ENCODE results near the gene FGF21. TPM values are rescaled to one million over a fixed set of nuclear protein-coding genes. Genes with fewer than 3 reads are reported as not detected.
A peak's percentile ranks its signal among the peaks of the same experiment; 100 is the strongest.
"Not testable (repeated sequence)": the region's sequence is repeated elsewhere in the genome, so short reads cannot be mapped to it uniquely, and the experiment has no call there.

Gene FGF21
- total RNA-seq, 1 donor from 2014 or later = not detected

DNA sequence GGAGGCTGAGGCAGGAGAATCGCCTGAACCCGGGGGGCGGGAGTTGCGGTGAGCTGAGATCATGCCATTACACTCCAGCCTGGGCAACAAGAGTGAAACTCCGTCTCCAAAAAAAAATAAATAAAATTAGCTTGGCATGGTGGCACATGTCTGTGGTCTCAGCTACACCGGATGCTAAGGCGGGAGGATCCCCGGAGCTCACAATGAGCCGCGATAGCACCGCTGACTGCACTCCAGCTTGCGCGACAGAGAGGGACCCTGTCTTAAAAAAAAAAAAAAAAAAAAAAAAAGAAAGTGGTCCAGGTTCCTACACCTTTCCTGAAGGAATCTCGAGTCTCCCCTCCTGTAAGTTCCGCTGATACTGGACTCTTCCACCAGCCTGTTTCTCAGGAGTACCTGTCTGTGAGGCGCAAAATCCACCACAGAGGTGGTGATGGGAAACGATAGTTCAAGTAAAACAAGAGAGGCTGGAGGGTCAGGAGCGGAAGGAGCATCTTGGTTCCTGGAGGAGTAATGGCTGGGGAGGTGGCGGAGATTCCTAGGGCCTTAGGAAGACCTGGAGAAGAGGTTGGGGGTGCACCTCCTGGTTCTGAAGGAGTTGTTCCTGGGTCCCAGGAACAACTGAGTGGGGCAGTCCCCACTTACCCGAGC lies 3.4 kb upstream of the FGF21 start:
- peak; percentile 26 for ATAC-seq

DNA sequence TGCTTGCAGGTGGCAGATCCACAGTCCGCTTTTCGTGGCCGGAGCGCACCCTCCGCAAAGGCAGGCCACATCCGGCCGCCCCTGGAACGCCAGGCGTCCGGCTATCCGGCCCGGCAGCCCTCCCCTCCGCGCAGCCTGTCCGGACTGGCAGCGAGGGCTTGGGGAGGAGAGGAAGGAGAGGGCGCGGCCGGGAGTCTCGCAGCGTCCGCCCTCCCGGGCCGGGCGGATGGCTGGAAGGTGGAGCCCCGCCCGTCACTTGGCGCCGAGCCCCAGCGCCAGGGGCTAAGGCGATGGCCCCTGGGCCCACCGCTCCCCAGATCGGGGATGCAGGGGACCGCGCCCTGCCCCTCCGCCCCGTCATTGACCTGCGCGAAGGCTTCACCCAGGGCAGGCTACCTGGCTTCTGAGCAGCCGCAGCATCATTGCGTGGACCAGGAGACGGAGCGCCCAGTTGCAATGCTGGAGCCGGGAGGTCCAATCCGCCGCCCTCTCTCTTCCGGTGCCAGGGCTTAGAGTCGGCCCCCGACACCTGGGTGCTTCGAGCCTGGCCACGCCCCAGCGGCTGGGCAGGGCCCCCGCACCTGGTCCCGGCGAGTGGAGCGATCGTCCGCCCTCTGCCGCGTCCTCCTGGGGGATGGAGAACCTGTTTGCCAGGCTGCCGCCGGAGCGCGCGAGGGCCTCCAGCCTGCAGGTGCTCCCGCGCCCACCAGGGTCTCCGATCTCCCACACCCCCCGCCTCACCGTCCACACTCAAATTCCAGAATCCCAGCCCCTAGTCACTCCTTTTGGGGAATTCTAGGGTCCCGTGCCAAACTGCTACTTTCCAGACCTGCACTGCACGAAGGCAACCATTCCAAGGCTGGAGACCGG lies 2.6 kb upstream of the FGF21 start, which contains the start of gene FUT1:
Gene FUT1 (minus strand): TSS at position 146 of the 870 bp plus-strand sequence. CDS start 1,360 bp downstream, outside the sequence.
- peak; percentile 89 for ATAC-seq

DNA sequence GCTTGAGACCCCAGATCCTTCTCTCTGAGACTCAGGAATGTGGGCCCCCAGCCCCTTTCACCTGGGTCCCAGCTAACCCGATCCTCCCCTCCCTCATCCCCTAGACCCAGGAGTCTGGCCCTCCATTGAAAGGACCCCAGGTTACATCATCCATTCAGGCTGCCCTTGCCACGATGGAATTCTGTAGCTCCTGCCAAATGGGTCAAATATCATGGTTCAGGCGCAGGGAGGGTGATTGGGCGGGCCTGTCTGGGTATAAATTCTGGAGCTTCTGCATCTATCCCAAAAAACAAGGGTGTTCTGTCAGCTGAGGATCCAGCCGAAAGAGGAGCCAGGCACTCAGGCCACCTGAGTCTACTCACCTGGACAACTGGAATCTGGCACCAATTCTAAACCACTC lies 463 bp downstream of the FGF21 start:
- no peak for ATAC-seq

DNA sequence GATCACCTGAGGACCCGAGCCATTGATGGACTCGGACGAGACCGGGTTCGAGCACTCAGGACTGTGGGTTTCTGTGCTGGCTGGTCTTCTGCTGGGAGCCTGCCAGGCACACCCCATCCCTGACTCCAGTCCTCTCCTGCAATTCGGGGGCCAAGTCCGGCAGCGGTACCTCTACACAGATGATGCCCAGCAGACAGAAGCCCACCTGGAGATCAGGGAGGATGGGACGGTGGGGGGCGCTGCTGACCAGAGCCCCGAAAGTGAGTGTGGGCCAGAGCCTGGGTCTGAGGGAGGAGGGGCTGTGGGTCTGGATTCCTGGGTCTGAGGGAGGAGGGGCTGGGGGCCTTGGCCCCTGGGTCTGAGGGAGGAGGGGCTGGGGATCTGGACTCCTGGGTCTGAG lies 888 bp downstream of the FGF21 start:
- no peak for ATAC-seq

DNA sequence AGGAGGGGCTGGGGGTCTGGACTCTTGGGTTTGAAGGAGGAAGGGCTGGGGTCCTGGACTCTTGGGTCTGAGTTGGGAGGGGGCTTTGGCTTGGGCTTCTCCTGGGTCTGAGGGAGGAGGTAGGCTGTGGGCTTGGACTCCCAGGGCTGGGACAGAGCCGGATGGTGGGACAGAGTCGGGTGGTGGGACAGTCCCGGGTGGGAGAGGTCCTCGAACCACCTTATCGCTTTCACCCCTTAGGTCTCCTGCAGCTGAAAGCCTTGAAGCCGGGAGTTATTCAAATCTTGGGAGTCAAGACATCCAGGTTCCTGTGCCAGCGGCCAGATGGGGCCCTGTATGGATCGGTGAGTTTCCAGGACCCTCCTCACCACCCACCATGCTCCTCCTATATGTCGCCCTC lies 1.4 kb downstream of the FGF21 start:
- no peak for ATAC-seq

DNA sequence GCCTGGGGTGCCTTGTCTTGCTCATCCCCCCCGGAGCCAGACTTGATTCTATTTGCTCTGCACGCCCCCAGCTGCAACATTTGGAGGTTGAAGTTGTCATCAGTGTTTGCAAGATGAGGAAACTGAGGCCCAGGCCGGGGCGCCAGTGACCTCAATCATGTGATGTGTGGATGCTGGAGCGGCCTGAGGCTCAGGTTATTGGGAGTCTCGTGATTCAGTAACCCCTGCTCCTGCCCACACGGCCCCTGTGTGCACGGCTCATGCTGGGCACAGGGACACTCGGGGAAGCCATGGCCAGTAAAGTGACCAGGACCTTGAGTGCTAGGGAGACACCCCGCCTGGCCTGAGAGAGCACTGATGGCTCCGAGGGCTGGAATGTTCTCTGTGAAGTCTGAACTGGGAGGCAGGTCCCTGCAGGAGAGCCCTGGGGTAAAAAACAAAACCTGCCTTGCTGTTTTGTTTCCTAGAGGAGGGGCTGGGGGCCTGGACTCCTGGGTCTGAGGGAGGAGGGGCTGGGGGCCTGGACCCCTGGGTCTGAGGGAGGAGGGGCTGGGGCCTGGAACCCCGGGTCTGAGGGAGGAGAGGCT lies 1.9 kb downstream of the FGF21 start:
- no peak for ATAC-seq

DNA sequence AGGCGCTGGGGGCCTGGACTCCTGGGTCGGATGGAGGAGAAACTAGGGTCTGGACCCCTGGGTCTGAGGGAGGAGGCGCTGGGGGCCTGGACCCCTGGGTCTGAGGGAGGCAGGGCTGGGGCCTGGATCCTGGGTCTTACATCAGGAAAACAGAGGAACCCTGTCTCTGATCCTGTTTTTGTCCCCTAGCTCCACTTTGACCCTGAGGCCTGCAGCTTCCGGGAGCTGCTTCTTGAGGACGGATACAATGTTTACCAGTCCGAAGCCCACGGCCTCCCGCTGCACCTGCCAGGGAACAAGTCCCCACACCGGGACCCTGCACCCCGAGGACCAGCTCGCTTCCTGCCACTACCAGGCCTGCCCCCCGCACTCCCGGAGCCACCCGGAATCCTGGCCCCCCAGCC lies 2.4 kb downstream of the FGF21 start:
- no peak for ATAC-seq

DNA sequence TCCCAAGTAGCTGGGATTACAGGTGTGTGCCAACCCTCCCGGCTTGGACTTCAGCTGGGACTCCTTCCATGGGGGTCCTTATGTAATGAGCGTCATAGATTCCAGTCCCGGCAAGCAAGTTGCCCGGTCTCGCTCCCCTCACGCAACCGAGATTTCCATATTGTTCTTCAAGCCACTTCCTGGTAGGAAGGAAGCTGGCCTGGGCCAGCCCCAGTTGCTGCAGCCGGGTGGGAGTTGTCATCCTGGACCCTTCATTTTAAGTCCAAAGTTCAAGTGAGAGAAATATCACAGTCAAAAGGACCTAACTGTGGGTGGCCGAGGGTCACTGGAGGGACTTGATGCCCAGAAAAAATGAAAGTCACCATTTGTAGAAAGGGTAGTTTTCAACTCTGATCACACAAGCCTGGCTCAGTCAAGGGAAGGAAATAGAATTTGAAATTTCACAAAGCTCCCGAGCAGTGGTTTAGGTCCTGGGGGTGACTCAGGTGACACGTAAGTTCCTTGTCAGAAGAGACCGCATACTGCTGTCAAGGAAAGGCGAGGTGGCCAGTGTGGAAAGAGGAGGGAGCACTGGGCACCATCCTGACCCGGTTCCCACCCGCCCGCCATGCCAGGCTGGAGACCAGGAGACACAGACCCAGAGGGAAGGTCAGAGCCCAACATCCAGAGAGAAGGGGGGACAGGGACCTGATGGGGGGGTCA lies 5.3 kb downstream of the FGF21 start:
- ATAC-seq = peak; percentile 50

DNA sequence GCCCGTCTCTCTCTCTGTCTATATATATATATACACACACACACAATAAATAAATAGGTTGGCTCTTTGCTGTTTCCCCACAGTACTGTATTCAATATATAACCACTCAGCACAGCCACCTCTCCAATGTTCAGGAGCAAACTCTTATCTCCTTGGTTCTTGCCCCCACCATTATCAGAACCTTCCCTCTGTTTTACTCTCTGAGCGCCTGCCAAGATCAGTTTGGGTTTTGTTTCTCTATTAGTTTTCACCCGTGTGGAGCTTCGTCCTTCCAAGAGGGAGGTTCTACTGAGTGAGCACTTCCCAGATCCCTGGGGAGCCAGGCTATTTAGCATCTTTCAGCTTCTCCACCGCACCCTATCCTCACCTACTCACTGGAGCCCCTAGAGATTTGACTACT lies 10.5 kb downstream of the FGF21 start:
- ATAC-seq = not testable (repeated sequence)

DNA sequence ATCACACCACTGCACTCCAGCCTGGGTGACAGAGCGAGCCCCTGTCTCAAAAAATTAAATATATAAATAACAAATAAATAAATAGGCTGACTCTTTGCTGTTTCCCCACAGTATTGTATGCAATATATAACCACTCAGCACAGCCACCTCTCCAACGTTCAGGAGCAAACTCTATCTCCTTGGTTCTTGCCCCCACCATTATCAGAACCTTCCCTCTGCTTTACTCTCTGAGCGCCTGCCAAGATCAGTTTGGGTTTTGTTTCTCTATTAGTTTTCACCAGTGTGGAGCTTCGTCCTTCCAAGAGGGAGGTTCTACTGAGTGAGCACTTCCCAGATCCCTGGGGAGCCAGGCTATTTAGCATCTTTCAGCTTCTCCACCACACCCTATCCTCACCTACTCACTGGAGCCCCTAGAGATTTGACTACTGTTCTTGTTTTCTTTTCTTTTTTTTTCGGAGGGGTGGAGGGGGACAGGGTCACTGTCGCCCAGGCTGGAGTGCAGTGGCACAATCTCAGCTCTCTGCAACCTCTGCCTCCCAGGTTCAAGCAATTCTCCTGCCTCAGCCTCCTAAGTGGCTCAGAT lies 12.9 kb downstream of the FGF21 start:
- not testable (repeated sequence) for ATAC-seq

DNA sequence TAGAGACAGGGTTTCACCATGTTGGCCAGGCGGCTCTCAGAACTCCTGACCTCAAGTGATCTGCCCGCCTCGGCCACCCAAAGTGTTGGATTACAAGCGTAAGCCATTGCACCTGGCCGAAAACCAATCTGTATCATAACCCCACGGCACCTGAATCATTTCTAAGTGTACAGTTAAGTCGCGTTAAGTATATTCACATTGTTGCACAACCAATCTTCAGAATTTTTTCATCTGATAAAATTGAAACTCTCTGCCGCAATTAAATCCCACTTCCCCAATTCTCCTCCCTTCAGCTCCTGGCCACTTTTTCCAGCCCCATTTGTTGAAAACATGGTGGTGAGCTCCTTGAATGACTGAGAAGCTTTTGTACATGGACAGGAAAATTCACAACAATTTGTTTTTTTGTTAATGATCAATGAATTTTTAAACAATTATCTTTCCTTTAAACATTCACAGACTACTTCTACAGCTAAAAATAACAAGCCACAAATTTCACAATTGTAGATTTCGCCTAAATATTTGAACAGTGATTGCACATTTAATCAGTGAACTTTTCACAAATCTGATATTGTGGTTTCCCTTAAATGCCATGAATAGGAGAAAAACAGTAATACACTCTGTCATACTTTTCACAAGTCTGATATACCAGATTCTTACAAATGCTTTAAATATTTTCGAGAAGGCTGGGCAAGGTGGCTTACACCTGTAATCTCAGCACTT lies 13.8 kb downstream of the FGF21 start:
- ATAC-seq = no peak

DNA sequence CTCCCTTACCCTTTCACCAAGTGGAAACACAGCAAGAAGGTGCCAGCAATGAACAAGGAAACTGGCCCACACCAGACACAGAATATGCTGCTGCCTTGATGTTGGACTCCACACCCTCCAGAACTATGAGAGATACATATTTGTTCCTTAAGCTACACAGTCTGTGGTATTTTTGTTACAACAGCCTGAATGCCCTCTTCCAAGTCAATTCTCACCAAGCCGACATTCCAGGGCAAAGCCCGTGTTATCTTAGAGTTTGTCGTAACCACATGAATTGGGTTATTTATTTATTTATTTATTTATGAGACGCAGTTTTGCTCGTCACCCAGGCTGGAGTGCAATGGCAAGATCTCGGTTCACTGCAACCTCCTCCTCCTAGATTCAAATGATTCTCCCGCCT lies 14.9 kb downstream of the FGF21 start:
- peak; percentile 59 for ATAC-seq

DNA sequence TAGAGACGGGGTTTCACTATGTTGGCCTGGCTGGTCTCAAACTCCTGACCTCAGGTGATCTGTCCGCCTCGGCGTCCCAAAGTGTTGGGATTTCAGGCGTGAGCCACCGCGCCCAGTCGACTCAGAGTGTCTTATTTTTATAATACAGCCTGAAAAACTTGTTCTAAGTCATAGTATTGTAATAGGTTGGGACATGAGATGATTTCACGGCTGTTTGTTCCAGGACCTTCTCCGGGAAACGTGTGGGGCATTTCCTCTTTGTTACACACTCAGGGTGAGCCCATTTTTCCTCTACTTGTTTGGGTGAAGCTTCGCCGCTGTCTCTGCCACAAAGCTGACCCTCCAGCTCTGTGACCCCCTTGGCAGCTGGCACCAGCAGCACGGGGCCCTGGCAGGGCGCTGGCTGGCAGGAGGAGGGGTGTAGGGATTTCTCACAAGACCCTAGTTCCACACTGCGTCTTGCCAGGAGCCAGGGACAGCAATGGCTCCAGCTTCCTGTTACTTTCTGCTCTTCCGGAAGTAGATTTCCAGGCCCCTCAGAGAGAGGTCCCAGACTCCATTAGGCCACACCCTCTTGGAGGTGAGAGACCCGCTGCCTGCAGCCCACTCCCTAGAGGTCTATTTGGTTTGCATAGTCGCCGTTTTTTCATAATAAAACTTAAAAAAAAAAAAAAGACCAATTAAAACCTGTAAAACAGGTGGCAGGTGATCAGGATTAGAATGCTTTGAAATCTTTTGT lies 15.6 kb downstream of the FGF21 start:
- peak; percentile 87 for ATAC-seq

DNA sequence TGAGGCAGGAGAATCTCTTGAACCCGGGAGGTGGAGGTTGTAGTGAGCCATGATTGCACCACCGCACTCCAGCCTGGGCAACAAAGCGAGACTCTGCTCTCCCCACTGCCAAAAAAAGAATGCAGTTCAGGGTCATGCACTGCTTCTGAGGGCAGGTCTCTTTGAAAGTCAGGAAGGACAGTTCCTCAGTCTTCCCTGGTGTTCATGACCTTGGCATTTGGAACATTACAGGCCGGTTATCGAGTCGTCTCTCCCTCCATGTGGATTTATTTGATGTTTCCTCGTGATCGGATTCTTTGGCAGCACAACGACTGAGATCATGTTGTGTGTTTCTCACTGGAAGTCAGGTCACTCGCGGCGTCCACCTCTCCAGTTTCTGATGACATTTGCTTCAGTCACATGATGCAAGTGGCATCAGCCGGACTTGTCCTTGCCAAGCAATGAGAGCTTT lies 17.2 kb downstream of the FGF21 start:
- no peak for ATAC-seq

DNA sequence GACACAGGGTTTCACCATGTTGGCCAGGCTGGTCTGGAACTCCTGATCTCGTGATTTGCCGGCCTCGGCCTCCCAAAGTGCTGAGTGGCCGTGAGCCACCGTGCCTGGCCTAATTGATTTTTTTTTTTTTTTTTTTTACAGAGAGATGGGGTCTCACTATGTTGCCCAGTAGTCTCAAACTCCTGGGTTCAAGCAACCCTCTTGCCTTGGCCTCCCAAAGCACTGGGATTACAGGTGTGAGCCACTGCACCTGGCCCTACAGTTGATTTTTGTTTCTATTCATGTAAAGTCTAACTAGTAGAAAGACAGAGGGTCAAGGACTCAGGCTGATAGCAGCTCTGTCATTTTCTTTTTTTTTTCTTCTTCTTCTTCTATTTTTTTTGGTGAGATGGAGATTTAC lies 21.8 kb downstream of the FGF21 start:
- no peak for ATAC-seq

DNA sequence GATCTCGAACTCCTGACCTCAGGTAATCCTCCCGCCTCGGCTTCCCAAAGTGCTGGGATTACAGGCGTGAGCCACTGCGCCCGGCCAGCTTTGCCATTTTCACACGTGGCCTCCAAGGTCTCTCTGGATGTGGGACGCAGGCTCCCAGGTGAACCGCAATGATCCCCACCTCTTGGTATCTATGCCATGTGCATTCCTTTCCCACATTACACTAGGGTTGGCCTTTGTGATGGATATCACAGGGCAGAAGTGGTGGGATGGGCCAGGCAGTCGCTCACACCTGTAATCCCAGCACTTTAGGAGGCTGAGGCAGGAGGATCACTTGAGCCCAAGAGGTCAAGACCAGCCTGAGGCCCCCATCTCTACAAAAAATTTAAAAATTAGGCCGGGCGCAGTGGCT lies 22.4 kb downstream of the FGF21 start:
- ATAC-seq = no peak

DNA sequence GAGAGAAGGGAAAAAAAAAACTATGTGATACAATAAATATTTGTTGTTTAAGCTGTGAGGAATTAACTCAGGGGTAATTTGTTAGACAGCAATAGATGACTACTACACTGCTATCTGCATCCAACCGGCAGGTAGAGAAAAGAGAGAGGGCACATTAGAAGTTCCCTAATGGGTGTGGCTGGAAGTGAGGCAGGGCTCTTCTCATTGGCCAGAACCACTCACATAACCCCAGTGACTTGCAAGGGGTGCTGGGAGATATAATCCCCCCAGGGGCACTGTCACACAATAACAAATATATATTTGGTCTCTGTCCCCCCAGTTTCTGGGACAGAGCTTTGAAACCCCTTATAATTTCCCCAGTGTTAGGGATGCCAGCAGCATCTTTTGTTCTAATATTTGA lies 24.3 kb downstream of the FGF21 start:
- no peak for ATAC-seq

DNA sequence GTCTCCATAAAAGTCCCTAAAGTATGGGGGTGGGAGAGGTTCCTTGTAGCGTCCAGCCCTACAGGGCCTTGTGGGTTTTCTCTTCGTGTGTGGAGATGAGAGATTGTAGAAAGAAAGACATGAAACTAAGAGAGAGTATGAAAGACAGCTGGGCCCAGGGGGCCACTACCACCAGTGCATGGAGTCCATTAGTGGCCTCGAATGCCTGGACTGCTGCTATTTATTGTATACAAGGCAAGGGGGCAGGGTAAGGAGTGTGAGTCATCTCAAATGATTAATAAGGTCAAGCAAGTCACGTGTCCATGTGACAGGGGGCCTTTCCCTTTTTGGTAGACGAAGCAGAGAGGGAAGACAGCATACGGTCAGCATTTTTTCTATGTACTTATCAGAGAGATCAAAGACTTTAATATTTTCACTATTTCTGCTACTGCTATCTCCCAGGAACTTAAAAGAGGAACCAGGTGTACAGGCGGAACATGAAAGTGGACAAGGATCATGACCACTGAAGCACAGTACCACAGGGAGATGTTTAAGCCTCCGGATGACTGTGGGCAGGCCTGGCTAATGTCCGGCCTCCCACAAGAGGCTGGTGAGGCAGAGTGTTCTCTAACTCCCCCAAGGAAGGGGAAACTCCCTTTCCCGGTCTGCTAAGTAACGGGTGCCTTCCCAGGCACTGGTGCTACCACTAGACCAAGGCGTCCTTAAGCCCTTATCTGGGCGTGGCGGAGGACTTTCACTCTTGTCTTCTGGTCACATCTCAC lies 25.5 kb downstream of the FGF21 start:
- ATAC-seq = no peak

DNA sequence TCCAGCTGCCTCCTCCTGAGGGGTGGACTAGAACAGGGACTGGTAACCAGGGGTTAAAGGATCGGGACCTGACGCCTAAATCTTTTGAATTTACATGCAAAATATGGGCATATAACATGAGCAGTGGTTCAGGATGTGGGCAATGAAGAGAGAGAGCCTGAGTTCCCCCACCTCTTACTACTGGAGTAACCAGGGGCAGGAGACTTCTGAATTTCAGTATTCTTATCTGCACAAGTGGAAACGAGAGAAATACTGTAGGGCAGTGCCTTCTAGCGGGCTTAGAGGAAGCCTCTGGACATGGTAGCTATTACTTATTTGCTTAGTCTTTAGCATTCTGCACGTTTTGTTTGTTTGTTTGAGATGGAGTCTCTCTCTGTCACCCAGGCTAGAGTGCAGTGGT lies 29.2 kb downstream of the FGF21 start:
- ATAC-seq = no peak

DNA sequence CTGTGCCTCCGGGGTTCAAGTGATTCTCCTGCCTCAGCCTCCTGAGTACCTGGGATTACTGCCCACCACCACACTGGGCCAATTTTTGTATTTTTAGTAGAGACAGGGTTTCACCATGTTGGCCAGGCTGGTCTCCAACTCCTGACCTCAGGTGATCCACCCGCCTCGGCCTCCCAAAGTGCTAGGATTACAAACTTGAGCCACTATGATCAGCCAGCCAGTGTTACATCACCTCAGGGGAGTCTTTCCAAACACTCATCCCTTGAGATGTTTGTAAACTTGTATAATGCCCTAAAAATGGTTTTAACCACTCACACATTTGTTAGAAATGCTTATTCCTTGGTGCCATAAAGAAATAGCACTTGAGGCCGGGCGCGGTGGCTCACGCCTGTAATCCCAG lies 31.1 kb downstream of the FGF21 start:
- not testable (repeated sequence) for ATAC-seq
